ENCODE data around the gene PTPRD.

DNA sequence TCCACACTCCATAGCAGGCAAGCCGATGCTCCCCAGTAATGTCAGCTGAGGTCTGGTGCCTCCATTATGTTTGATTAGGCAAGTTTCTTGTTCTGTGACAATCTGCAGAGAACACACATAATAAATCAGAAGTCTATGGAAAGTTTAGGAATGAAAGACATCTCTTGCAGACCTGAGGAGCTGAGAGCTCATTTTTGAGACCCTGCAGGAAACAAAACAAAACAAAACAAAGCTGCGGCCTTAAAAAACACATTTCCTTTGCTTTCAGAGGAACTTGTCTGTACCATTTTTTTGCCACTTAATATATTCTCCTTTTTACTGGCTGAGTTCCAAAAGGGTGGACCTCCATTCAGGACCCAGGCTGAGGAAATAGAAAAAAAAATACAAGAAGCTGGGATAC lies 2332.0 kb downstream of the PTPRD start:
- TF ChIP-seq, protein P1, sequence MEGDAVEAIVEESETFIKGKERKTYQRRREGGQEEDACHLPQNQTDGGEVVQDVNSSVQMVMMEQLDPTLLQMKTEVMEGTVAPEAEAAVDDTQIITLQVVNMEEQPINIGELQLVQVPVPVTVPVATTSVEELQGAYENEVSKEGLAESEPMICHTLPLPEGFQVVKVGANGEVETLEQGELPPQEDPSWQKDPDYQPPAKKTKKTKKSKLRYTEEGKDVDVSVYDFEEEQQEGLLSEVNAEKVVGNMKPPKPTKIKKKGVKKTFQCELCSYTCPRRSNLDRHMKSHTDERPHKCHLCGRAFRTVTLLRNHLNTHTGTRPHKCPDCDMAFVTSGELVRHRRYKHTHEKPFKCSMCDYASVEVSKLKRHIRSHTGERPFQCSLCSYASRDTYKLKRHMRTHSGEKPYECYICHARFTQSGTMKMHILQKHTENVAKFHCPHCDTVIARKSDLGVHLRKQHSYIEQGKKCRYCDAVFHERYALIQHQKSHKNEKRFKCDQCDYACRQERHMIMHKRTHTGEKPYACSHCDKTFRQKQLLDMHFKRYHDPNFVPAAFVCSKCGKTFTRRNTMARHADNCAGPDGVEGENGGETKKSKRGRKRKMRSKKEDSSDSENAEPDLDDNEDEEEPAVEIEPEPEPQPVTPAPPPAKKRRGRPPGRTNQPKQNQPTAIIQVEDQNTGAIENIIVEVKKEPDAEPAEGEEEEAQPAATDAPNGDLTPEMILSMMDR (IDR thresholded peaks at IDR 0.05), result no peak
- TF ChIP-seq POLR2A (IDR thresholded peaks at IDR 0.05), result no peak
